Measurements from ENCODE around the gene CXXC1.
"Not testable (repeated sequence)": the region's sequence is repeated elsewhere in the genome, so short reads cannot be mapped to it uniquely, and the experiment has no call there.

CXXC1 gene

GRCh38 chr18:50266248-50266704 lies 21.2 kb downstream of the CXXC1 start, which contains the start of gene CFAP53:
Gene CFAP53, minus strand, starts transcription at chr18:50266495. Its CDS starts 91 bp downstream, at chr18:50266404.
- Histone ChIP-seq H3K4me1 (ENCODE audit: insufficient read depth, low read length) (no peaks in the 10 kb centered on the region), H3K36me3 (ENCODE audit: insufficient read depth, low read depth, low read length) (peaks cover 25% of the 10 kb centered on the region), H3K9ac (ENCODE audit: low read depth, low read length) (peak within 1 kb of the TSS; percentile 56), H3K4me3 (ENCODE audit: low read length) (peak within 1 kb of the TSS; percentile 87), H3K27me3 (ENCODE audit: insufficient read depth, low read length) (peaks cover 18% of the 10 kb centered on the region), H3K27ac (ENCODE audit: low read length) (no peak within 1 kb of the TSS), H3K9me3 (ENCODE audit: insufficient read depth, low read depth, low read length) (no peaks in the 10 kb centered on the region)

GRCh38 chr18:50262977-50263376 lies 24.5 kb downstream of the CXXC1 start:
- Histone ChIP-seq H3K27me3 (ENCODE audit: insufficient read depth, low read length) (peaks cover 18% of the 10 kb centered on the region), H3K27ac (ENCODE audit: low read length) (no peak overlapping the region), H3K9me3 (ENCODE audit: insufficient read depth, low read depth, low read length) (no peaks in the 10 kb centered on the region), H3K4me1 (ENCODE audit: insufficient read depth, low read length) (no peaks in the 10 kb centered on the region), H3K9ac (ENCODE audit: low read depth, low read length) (no peak overlapping the region), H3K36me3 (ENCODE audit: insufficient read depth, low read depth, low read length) (no peaks in the 10 kb centered on the region), H3K4me3 (ENCODE audit: low read length) (no peak overlapping the region)

DNA sequence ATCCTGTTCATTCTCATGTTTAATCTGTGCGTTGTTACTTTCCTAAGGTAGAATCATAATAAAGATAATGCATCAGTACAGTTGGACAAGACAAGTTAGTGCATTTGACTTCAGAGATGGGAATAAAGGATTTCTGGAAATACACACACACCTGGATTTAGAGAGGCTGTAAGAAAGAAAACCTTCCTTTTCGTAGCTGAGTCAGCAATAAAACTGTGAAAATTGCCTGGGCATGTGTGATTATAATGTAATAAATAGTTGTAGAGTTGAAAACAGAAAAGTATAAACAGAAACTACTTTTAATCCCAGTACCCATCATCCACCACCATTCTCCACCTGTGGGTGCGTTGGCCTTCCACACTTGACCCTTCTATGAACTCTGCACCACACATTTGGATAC lies 36.6 kb downstream of the CXXC1 start:
- Histone ChIP-seq H3K9ac (ENCODE audit: low read depth, low read length) (no peak overlapping the region), H3K36me3 (ENCODE audit: insufficient read depth, low read depth, low read length) (no peaks in the 10 kb centered on the region), H3K9me3 (ENCODE audit: insufficient read depth, low read depth, low read length) (no peaks in the 10 kb centered on the region), H3K27me3 (ENCODE audit: insufficient read depth, low read length) (no peaks in the 10 kb centered on the region), H3K27ac (ENCODE audit: low read length) (no peak overlapping the region), H3K4me1 (ENCODE audit: insufficient read depth, low read length) (peaks cover 9% of the 10 kb centered on the region), H3K4me3 (ENCODE audit: low read length) (no peak overlapping the region)

- Histone ChIP-seq H3K36me3 (ENCODE audit: insufficient read depth, low read depth, low read length) (no peaks in the 10 kb centered on the region), H3K9ac (ENCODE audit: low read depth, low read length) (no peak overlapping the region)
These were observed 37.9 kb downstream of the CXXC1 start for GRCh38 chr18:50249576-50249975.

DNA sequence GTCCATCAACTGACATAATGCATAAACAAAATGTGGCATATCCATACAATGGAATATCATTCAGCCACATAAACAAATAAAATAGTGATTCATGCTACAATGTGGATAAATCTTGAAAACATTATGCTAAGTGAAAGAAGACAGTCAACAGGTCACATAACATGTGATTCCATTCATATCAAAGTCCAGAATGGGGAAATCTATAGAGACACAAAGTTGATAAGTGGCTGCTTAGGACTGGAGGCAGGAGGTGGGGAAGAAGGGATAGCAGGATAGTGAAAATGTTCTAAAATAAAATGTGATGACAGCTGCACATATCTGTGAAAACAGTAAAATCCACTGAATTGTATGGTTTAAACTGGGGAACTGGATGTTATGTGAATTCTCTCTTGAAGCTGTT lies 39.9 kb downstream of the CXXC1 start:
- H3K9ac ChIP-seq (ENCODE audit: low read depth, low read length), result no peak overlapping the region
- H3K27me3 ChIP-seq (ENCODE audit: insufficient read depth, low read length), result no peaks in the 10 kb centered on the region
- no peak overlapping the region for H3K4me3 ChIP-seq (ENCODE audit: low read length)
- H3K4me1 ChIP-seq (ENCODE audit: insufficient read depth, low read length), result peaks cover 9% of the 10 kb centered on the region
- no peak overlapping the region for H3K27ac ChIP-seq (ENCODE audit: low read length)
- H3K9me3 ChIP-seq (ENCODE audit: insufficient read depth, low read depth, low read length), result no peaks in the 10 kb centered on the region
- H3K36me3 ChIP-seq (ENCODE audit: insufficient read depth, low read depth, low read length), result no peaks in the 10 kb centered on the region

More at GRCh38 chr18:50249576-50249975, 37.9 kb downstream of the CXXC1 start:
- no peaks in the 10 kb centered on the region for H3K27me3 ChIP-seq (ENCODE audit: insufficient read depth, low read length)
- H3K4me3 ChIP-seq (ENCODE audit: low read length), result no peak overlapping the region
- H3K27ac ChIP-seq (ENCODE audit: low read length), result no peak overlapping the region
- no peaks in the 10 kb centered on the region for H3K9me3 ChIP-seq (ENCODE audit: insufficient read depth, low read depth, low read length)
- H3K4me1 ChIP-seq (ENCODE audit: insufficient read depth, low read length), result peaks cover 9% of the 10 kb centered on the region

DNA sequence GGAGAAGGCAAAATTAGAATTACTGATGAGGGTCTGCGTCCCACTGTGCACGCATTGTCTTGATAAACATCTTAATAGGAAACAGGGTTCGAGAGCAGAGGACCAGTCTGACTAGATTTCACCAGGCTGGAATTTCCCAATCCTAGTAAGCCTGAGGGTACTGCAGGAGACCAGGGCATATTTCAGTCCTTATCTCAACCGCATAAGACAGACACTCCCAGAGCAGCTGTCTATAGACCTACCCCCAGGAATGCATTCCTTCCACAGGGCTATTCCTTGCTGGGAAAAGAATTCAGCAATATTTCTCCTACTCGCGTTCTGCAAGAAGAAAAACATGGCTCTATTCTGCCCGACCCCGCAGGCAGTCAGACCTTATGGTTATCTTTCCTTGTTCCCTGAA lies 45.7 kb downstream of the CXXC1 start:
- not testable (repeated sequence) for H3K27ac ChIP-seq (ENCODE audit: low read length); H3K9ac ChIP-seq (ENCODE audit: low read depth, low read length); H3K4me1 ChIP-seq (ENCODE audit: insufficient read depth, low read length); H3K36me3 ChIP-seq (ENCODE audit: insufficient read depth, low read depth, low read length); H3K27me3 ChIP-seq (ENCODE audit: insufficient read depth, low read length); H3K4me3 ChIP-seq (ENCODE audit: low read length)
- H3K9me3 ChIP-seq (ENCODE audit: insufficient read depth, low read depth, low read length), result peaks cover 19% of the 10 kb centered on the region

DNA sequence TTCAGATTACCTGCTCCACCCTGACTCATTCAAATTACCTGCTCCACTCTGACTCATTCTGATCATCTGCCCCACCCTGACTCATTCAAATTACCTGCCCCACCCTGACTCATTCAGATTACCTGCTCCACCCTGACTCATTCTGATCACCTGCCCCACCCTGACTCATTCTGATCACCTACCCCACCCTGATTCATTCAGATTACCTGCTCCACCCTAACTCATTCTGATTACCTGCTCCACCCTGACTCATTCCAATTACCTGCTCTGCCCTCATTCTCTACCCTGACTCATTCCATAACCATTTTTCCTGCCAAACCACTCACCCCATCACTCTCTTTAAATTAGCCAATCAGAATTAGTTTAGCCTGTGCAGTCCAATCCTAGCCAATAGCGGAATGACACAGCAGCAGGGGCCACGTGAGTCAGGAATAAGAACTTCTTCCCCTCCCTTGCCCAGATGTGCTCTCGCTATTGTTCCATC lies 47.4 kb downstream of the CXXC1 start:
- H3K4me1 ChIP-seq (ENCODE audit: insufficient read depth, low read length), result no peaks in the 10 kb centered on the region
- H3K9ac ChIP-seq (ENCODE audit: low read depth, low read length), result no peak overlapping the region
- H3K27ac ChIP-seq (ENCODE audit: low read length), result no peak overlapping the region
- no peaks in the 10 kb centered on the region for H3K36me3 ChIP-seq (ENCODE audit: insufficient read depth, low read depth, low read length)
- H3K4me3 ChIP-seq (ENCODE audit: low read length), result no peak overlapping the region
- H3K9me3 ChIP-seq (ENCODE audit: insufficient read depth, low read depth, low read length), result peaks cover 19% of the 10 kb centered on the region
- H3K27me3 ChIP-seq (ENCODE audit: insufficient read depth, low read length), result no peaks in the 10 kb centered on the region

DNA sequence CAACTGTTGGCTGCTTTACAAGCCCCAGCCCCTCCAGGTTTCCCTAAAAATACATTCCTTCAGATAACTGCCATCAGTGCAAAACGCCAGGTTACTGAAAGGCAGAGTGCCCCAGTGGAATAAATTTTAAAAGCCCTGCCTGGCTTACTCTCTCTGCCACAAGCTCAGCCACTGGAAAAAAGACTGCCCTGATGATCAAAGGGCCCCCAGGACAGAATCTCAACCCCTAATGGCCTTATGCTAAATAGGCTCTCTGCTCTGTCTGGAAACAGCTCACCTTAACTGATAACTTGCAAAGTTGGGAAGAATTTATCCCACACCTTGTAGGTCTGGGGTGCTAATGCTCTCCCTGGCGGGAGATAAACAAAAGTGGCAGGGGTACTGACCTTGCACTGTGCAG lies 55.1 kb downstream of the CXXC1 start:
- Histone ChIP-seq H3K36me3 (ENCODE audit: insufficient read depth, low read depth, low read length) (no peaks in the 10 kb centered on the region), H3K27me3 (ENCODE audit: insufficient read depth, low read length) (no peaks in the 10 kb centered on the region), H3K9ac (ENCODE audit: low read depth, low read length) (no peak overlapping the region), H3K9me3 (ENCODE audit: insufficient read depth, low read depth, low read length) (no peaks in the 10 kb centered on the region), H3K4me3 (ENCODE audit: low read length) (no peak overlapping the region), H3K4me1 (ENCODE audit: insufficient read depth, low read length) (no peaks in the 10 kb centered on the region), H3K27ac (ENCODE audit: low read length) (no peak overlapping the region)

Data from iPS-20b (cell line).